NCI-H2107 (cell line): Measurements from ENCODE around the gene CD200R1L.

Experiments
- DNase-seq: peaks from one replicate; lab custom pipeline; 2025; lab: John Stamatoyannopoulos, UW

The CD200R1L gene

GRCh38 chr3:112786881-112787579, 59.6 kb downstream of the CD200R1L start:
- DNase-seq, result no peak

GRCh38 chr3:112786002-112786590, 60.6 kb downstream of the CD200R1L start:
- DNase-seq, result no peak

- DNase-seq, result no peak
These were observed 61.2 kb downstream of the CD200R1L start for GRCh38 chr3:112785321-112786001.

- DNase-seq, result no peak
These were observed 64.2 kb downstream of the CD200R1L start for GRCh38 chr3:112782491-112782890.

GRCh38 chr3:112781599-112781998, 65.1 kb downstream of the CD200R1L start:
- no peak for DNase-seq

- DNase-seq, result no peak
These were observed 66.8 kb downstream of the CD200R1L start for GRCh38 chr3:112779558-112780480.

GRCh38 chr3:112779011-112779410, 67.7 kb downstream of the CD200R1L start:
- DNase-seq, result no peak

- no peak for DNase-seq
These were observed 68.2 kb downstream of the CD200R1L start for GRCh38 chr3:112778353-112778948.

GRCh38 chr3:112777811-112778210, 68.9 kb downstream of the CD200R1L start:
- DNase-seq, result no peak

- DNase-seq, result no peak
These were observed 69.8 kb downstream of the CD200R1L start for GRCh38 chr3:112776836-112777235.

GRCh38 chr3:112776000-112776399, 70.7 kb downstream of the CD200R1L start:
- no peak for DNase-seq

GRCh38 chr3:112775011-112775742, 71.5 kb downstream of the CD200R1L start:
- no peak for DNase-seq

- no peak for DNase-seq
These were observed 72.3 kb downstream of the CD200R1L start for GRCh38 chr3:112774293-112774926.

- no peak for DNase-seq
These were observed 72.8 kb downstream of the CD200R1L start for GRCh38 chr3:112773864-112774263.

- no peak for DNase-seq
These were observed 75.7 kb downstream of the CD200R1L start for GRCh38 chr3:112770951-112771350.

GRCh38 chr3:112770032-112770626, 76.5 kb downstream of the CD200R1L start:
- no peak for DNase-seq

- no peak for DNase-seq
These were observed 77.2 kb downstream of the CD200R1L start for GRCh38 chr3:112769286-112769978.

GRCh38 chr3:112767777-112768176, 78.9 kb downstream of the CD200R1L start:
- DNase-seq, result no peak

- no peak for DNase-seq
These were observed 79.5 kb downstream of the CD200R1L start for GRCh38 chr3:112767177-112767576.
